ENCODE data around the gene LRRK2.
"Not testable (repeated sequence)": the region's sequence is repeated elsewhere in the genome, so short reads cannot be mapped to it uniquely, and the experiment has no call there.

LRRK2 gene

DNA sequence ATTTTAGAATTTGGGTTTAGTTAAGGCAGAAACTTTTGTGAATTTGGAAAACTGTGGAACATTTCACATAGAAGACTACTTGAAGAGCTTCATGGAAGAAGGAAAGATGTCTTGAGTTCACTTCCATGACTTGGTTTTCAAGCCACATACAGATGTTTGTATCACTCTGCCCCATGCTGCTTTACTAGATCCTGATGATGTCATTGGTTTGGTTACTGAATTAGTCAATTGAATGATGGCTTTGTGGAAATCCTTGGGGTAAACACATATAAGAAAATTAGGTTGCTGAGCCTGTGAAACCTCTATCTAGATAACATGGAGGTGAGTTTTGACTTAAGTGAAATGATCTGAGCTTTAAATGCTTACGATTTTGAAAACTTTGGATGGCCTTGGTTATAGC is 90.6 kb downstream of the LRRK2 start:
- no peak for DNase-seq (ENCODE audit: low read depth)

DNA sequence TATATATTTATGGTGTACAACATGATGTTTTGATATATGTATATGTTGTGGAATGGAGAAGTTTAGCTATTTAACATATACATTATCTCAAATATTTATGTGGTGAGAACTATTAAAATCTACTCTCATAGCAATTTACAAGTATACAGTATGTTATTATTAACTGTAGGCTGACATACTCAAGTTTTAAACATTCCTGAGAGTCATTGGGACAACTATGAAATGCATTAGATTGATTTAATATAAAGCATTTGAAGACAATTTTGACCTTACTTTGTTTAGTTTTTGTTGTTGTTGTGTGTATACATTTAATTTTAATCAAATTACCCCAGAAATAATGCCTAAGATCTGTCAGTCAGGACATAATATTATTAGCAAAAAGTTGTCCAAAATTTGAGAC is 99.5 kb downstream of the LRRK2 start:
- no peak for DNase-seq (ENCODE audit: low read depth)

DNA sequence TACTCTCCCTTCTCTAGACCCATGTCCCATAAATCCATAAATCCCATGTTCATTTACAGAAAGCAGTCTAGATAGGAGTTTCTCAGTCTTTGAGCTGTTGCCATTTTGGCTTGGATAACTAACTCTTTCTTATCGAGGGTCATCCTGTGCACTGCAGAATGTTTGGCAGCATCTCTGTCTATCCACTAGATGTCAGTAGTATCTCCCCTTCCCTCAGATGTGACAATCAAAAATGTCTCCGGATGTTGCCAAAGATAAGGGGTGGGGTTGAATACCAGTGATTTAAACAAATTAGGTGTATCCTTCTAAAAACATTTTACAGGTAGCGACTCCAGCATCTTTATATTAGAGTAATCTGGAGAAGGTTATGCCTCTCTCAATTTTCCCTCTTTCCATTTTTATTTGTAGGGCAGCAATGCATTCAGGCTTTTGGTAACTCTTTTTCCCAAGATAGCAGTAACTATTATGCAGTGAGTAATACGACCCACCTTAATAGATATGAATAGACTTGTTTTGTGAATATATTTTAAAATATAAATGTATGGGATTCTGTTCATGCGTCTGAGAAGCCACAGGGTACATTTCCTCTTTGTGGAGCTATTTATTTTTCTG is 100.7 kb downstream of the LRRK2 start:
- no peak for DNase-seq (ENCODE audit: low read depth)

DNA sequence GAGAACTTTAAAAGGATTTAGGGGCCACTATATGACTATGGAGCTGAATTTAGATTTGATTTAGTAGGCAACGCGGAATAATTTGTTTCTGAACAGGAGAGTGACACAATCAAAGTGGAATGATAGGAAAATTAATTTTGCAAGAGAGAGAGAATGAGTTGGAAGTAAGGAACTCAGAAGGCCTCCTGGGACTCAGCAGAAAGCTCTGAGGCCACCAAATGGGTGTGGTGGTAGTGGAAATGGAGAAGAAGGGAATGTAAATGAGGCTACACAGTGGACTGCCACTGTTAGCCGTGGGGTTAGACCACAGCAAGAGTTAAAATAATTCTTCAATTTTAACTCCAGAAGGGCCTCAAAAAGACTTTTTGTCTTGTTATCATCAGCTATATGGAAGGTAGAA is 102.7 kb downstream of the LRRK2 start:
- DNase-seq (ENCODE audit: low read depth) = no peak

DNA sequence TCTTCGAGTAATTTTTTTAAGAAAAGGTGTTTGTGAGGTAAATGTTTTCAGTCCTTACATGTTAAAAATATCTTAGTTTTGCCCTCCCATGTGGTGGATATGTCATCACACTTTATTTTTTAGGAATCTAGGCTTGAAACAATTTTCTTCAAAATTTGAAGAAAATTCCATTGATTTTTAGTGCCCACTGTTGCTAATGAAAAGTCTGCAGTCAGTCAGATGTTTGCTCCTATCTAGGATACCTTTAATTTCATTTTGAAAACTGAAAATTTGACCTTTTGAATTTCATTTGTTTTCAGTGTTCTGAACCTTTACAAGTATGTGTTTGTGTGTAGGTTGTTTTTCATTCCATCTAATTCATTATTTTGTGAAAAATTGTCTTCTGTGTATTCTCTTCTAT is 105.4 kb downstream of the LRRK2 start:
- DNase-seq (ENCODE audit: low read depth) = no peak

DNA sequence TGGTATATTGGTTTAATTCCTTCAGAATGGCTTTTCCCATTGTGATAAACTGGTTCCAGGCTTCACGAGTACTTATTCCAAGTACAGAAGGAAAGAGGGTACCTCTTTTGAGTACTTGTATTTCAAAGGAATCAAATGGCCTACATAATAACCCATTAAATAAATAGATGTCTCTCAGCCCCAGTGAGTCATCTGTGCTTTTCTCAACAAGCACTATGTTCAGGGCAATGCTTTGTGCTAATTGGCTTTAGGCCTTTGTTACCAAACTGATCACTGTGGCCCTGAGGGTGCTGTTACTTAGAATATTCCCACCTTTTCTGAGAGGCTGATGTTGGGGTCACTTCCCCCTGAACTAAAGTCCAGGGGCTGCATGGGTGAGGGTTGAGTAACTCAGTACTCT is 107.1 kb downstream of the LRRK2 start:
- no peak for DNase-seq (ENCODE audit: low read depth)

DNA sequence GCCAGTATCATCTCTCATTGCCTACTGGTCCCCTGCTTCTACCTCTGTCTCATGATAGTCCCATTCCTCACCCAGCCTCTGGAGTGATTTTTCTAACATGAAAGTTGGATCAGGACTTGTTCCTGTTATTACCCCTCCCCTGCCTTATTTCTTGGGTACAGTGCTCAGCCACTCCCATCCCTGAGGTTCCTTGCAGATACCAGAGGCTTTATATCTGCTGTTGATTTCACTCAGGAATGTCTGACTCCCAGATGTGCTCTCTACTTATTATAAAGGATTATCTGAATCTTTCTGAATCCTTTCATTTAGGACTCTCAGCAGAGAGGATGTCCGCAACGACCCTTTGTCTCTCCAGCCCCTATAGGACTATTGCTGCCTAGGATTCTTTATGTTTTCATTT is 111.2 kb downstream of the LRRK2 start:
- no peak for DNase-seq (ENCODE audit: low read depth)

DNA sequence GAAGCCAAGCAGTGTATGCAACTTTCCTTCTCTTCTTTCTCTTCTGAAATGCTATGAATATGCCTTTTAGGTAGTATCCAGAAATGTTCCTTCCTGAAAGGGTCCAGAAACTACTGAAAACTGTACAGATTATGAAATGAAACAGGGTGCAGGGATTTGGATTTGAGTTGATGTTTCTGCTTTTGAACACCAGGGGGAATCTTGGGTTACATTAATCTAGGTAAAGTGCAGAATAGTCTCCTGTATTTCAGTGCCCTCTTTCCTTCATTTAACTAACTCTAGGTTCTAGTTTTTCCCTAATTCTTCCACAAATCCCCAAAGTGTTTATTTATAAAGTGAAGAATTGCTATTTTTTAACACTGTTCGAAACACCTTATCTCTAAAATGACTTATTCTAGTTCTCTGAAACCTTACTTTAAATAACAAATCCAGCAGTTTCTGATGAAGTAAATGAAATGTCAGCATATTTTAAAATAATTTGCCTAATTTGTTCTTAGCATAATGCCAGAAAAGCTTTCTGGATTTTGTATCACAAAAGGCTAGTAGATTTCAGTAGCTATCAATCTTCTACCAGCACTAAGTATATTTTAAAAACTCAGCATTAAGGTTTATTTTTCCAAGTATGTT is 111.9 kb downstream of the LRRK2 start:
- no peak for DNase-seq (ENCODE audit: low read depth)

DNA sequence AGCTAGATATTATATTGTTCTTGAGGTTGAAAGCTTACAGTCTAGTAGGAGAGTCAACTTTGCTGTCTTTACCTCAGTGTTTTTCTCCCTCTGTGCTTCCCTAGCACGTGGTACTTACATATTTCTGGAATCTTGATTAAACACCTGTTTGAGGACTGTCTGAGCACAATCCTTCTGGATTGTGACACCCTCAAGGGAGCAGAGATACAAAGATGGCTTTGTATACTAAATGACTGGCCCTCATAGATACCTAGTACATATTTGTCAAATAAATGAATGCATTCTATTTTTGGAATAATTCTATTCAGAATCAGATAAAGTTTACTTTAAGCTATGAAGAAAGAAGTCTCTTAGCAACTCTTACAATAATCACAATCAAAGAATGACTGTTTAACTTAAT is 113.3 kb downstream of the LRRK2 start:
- DNase-seq (ENCODE audit: low read depth) = no peak

DNA sequence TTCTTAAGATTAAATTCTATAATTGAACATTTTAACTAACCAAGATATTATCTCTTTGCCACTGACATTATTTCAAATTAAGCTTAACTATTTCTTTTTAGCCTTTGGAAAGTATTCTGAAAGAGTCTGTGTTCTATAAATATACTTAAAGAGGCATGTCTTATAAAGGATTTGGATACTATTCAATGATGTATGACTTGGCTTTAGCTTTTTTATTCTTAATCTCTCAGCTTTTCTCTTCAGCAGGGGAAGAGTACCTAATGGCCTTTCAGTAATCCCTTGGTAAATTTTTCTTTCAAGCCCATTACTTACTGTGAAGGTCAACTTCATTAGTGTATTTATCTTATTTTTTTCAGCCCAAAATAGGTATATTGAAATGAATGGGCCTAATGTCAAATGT is 113.8 kb downstream of the LRRK2 start:
- no peak for DNase-seq (ENCODE audit: low read depth)

DNA sequence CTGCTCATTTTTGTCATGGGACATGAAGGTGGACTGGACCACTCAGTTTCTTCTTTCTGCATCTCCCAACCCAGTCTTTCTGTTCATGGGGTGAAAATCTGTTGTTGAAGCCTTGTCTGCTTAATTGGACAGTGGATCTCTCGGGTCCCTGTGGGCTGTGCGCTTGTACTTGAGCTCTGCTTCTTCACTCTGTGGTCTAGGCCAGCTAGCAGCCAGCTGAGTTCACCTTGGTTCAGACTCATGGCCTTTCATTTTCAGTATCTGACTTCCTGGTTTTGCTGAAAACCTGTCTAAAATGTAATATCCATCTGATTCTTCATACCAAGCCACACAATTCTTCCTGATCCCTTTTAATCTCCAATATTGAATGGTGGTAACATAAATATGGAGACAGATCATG is 117.2 kb downstream of the LRRK2 start:
- DNase-seq (ENCODE audit: low read depth) = no peak

DNA sequence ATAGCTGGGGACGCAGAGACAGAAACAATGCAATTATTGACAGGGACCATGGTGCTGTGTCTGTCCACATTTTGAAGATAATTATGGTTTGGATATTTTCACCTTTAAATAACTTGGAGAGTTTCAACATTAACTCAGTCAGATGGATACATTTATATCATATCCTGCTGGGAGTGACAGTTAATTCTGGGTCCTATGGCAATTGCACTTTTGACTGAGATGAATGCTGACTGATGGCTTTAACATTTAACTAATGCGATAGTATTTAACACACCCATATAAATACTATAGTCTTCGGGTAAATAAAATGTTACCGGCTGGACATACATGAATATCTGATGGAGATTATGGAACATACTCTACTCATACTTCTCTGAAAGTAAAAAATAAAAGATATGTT is 118.3 kb downstream of the LRRK2 start:
- no peak for DNase-seq (ENCODE audit: low read depth)

DNA sequence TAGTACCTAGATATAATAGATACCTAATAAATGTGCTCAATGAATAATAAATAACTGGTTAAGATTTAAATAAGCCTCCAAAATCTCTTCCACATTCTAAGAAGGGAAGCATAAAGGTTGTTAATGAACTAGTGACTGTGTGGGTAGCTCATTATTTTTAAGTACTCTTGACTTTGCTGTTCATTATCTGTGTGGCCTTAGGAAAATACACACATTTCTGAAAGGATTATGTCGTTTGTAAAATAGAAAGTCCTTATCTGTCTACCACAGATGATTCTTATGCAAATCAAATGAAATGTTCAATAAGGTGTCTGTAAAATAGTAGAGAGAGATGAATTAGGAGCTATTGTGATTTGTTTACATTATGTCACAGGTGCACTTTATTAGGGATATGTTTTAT is 119.5 kb downstream of the LRRK2 start:
- DNase-seq (ENCODE audit: low read depth) = no peak

DNA sequence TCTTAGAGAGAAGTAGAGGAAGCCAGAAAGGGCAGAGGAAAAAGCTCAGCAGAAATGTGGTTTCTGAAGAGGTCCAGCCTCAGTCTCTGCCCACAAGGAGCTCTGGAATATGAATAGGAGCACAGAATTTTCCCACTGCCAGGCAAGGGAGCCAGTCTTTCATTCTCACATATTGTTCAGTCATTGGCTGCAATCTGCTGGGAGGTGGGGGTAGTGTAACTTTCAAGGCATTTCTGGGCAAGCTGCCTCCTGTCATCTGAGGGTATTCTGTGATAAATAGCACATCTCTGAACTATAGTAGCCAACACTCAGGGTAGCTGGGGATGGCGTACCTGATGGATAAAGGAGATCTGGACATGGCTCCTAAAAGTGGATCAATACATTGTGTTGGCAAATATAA is 127.2 kb downstream of the LRRK2 start:
- no peak for DNase-seq (ENCODE audit: low read depth)

DNA sequence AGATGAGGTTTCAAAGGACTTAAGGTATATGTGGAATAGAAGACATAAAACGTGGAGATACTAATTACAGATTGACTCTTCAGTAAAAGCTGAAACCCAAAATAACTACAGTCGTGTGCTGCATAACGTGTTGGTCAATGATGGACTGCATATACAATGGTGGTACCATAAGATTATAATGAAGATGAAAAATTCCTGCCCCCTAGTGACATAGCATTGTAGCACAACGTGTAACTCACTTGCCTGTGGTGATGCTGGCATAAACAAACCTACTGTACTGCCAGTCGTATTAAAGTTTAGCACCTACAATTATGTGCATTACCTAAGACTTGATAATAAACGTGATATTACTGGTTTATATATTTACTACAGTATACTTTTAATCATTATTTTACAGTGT is 150.3 kb downstream of the LRRK2 start:
- no peak for DNase-seq (ENCODE audit: low read depth)

DNA sequence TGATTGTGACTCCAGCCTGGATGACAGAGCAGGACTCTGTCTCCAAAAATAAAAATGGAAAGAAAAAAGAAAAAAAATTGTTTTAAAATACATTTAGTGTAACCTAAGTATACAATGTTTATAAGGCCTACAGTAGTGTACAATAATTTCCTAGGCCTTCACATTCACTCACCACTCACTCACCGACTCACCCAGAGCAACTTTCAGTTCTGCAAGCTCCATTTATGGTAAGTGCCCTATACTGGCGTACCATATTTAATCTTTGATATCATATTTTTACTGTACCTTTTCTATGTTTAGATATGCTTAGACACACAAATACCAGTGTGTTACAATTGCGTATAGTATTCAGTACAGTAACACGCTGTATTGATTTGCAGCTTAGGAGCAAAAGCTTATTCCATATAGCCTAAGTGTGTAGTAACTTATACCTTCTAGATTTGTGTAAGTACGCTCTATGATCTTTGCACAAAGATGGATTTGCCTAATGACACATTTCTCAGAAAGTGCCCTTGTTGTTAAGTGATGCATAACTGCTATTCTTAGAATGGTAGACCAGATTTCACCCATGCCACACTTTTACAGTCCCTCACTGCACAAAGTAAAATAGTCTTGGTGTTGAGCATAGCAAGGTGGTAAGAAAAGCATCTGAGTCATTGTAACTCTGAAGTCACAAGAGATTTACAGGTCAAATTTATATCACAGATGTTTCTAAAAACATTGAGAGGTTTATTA is 151.9 kb downstream of the LRRK2 start:
- DNase-seq (ENCODE audit: low read depth) = no peak

DNA sequence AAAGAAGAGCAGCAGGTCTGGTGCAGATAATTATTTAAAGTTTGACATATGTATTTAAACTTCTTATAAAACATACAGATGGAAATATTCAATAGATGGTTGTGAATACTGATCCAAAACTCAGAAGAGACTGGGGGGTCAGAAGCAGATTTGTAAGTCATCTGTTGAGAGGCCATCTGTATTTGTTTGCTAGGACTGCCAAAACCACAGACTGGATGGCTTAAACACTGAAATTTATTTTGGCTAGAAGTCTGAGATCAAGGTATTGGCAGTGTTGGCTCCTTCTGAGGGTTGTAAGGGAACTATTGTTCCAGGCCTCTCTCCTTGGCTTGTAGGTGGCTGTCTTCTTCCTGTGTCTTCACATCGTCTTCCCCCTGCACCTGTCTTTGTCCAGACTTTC is 153.9 kb downstream of the LRRK2 start:
- DNase-seq (ENCODE audit: low read depth) = no peak

DNA sequence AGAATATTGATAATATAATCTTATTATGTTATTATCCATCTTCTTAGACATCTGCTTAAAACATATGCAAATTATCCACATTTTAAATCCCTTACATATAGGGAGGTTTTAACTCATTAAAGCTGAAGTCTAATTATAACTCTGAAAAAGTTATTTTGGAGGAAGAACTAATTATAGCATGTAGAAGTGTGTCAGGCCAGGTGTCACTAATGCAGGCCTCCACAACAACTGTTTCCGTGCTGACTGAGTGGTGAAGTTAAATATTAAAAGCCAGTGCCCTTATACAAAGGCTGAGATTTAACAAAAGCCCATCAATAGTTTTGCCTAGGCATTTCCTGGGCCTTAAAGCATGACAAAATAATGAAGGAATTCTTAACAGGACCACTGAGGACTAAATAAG is 157.4 kb downstream of the LRRK2 start:
- DNase-seq (ENCODE audit: low read depth) = no peak

DNA sequence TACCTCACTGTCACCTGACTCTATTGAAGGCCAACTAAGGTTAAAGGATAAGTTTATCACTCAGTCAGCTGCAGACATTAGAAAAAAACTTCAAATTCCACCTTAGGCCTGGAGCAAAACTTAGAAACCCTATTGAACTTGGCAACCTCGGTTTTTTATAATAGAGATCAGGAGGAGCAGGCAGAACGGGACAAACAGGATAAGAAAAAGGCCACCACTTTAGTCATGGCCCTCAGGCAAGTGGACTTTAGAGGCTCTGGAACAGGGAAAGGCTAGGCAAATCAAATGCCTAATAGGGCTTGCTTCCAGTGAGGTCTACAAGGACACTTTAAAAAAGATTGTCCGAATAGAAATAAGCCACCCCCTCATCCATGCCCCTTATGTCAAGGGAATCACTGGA is 162.5 kb downstream of the LRRK2 start:
- DNase-seq (ENCODE audit: low read depth) = not testable (repeated sequence)

DNA sequence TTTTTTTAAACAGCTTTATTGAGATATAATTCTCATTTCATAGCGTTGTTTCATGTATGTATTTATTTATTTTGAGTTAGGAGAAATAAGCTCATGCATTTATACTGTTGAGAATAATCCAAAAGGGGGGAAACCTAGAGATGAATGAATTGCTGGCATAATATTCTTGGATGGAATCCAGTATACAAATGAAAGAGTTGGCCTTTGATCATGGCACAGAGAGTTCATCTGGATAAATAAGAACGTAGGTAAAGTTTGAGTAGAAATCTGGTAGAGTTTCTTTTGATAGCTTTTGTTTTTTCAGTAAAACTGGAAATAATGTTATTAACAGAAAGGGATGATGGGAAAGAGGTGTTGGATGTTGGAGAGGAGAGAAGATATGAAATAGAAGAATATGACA is 166.2 kb downstream of the LRRK2 start:
- DNase-seq (ENCODE audit: low read depth) = no peak

DNA sequence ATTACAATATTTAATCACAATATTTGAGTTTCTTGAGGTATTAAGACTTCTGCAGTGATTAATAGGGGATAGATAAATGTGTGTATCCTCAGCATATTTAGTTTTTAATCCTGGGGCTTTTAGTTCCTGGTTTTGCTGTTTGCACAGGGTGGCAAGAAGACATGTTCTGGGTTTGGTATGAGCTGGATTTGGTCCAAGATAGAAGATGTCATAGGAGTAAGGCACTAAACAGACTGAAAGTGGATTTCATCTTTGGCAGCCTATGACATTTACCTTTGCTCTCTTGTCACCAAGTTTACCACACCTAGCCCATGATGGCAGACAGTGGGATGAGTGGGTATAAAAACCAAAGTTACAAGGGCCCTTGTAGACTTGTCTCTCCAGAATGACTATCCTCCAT is 168.2 kb downstream of the LRRK2 start:
- no peak for DNase-seq (ENCODE audit: low read depth)

DNA sequence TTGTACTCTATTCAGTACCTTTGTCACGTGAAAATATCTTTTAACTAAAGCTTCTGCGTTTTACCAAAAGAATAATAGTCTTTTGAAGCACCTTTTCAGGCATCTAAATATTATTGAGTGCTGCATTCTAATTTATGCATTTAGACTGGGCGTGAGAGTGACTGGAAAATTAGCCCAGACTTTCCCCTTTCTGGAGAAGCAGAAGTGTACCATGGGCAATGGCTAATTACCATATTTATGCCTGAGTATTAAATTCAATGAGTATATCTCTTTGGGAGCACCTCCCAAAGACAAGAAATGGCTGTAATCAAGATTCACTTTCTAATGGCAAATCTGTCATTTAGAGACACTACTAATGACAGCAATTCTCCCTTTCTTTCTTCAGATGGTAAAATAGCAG is 174.9 kb downstream of the LRRK2 start:
- DNase-seq (ENCODE audit: low read depth) = no peak

DNA sequence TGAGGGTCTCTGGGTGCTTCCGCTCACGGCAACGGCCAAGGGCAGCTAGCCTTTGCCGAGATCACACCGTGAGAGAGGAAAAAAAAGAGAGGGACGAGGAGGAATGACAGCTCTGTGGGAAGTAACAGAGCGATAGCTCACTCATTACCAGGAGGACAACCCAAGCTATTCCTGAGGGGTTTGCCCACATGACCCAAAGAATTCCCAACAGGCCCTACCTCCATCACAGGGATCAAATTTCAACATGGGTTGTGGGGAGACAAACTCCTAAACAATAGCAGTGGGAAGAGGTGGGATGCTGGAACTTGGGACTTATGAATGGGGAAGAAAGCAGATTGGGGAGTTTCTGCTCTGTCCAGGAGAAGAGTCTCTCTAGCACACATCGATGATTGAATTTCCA is 180.6 kb downstream of the LRRK2 start:
- no peak for DNase-seq (ENCODE audit: low read depth)
